BJ (cell line): ENCODE results near the gene LSM3. TPM values are rescaled to one million over a fixed set of nuclear protein-coding genes. Genes with fewer than 3 reads are reported as not detected.
A peak's percentile ranks its signal among the peaks of the same experiment; 100 is the strongest.

ENCODE experiments used
- CTCF ChIA-PET: fragments of 350-600 bp; formaldehyde crosslinking; extraction: SDS; loops from one replicate; lab custom pipeline; 2021; ENCODE audit warnings: antibody characterized with exemption, inconsistent platforms; lab: Yijun Ruan, JAX
- POLR2A ChIA-PET: fragments of 300-600 bp; sonication (Branson Sonifier 250); formaldehyde crosslinking; extraction: SDS; loops from one replicate; lab custom pipeline; 2021; ENCODE audit warnings: antibody characterized with exemption; lab: Charles Lee
- DNase-seq: peaks from one replicate; pipeline ENCODE4 v3.0.0-alpha.2; 2011; ENCODE audit warnings: low read depth
- H3K27me3 ChIP-seq: 2 replicates; pipeline ENCODE4 v1.6.0; 2011; ENCODE audit warnings: low read length; ENCODE audit not compliant: control insufficient read depth, insufficient read depth
- H3K36me3 ChIP-seq: 2 replicates; pipeline ENCODE4 v1.5.1; 2011; ENCODE audit warnings: low read length; ENCODE audit not compliant: control insufficient read depth, insufficient read depth
- H3K4me3 ChIP-seq: 2 replicates; pipeline ENCODE4 v1.5.1; 2011; ENCODE audit warnings: low read depth, mild to moderate bottlenecking, control low read depth, low read length
- CTCF ChIP-seq: IDR thresholded peaks from 2 replicates; pipeline ENCODE4 v1.5.1; 2011; ENCODE audit warnings: low read depth, mild to moderate bottlenecking, control low read depth, inconsistent platforms, low read length, moderate library complexity; ENCODE audit not compliant: insufficient read depth
- polyA plus RNA-seq: library from polyadenylated mRNA; depleted of rRNA; stranded (reverse); fragments of >200 nt; gene quantifications from 2 replicates; pipeline ENCODE4 v1.2.3, GENCODE V29; 2011

LSM3 gene
- polyA plus RNA-seq, 1 experiment: 2.7 TPM

GRCh38 chr3:14166877-14167603, 11.6 kb upstream of the LSM3 start:
- H3K27me3 ChIP-seq: no peaks in the 10 kb centered on the region
- ChIA-PET POLR2A (interaction anchor here (0.5 to 1.1 kb wide), 2 partner anchors 11 to 257 kb away, joined by 3 to 4 read pairs; partner anchors contain the start of genes LSM3 and XPC), CTCF (interaction anchor here (1.8 kb wide), 1 partner anchor 94 kb away, joined by 4 read pairs; no protein-coding TSS in a partner anchor)
- H3K4me3 ChIP-seq: no peak overlapping the region
- peaks cover 41% of the 10 kb centered on the region for H3K36me3 ChIP-seq
- DNase-seq: no peak
- no peak for TF ChIP-seq CTCF

- POLR2A ChIA-PET: no interaction called here
- H3K27me3 ChIP-seq: no peaks in the 10 kb centered on the region
- CTCF ChIA-PET: interaction anchor here (1.0 to 1.6 kb wide), 2 partner anchors 19 to 292 kb away, joined by 3 read pairs; no protein-coding TSS in a partner anchor
These were observed 9.2 kb upstream of the LSM3 start for GRCh38 chr3:14169435-14169834.

GRCh38 chr3:14169871-14170270, 8.7 kb upstream of the LSM3 start:
- Histone ChIP-seq H3K4me3 (no peak overlapping the region), H3K27me3 (no peaks in the 10 kb centered on the region), H3K36me3 (peaks cover 39% of the 10 kb centered on the region)
- POLR2A ChIA-PET: no interaction called here
- CTCF ChIA-PET: interaction anchor here (0.9 to 1.6 kb wide), 3 partner anchors 20 to 291 kb away, joined by 3 read pairs; no protein-coding TSS in a partner anchor
- DNase-seq: no peak
- no peak for TF ChIP-seq CTCF

More at GRCh38 chr3:14169435-14169834, 9.2 kb upstream of the LSM3 start:
- DNase-seq: no peak
- no peak for TF ChIP-seq CTCF
- H3K36me3 ChIP-seq: peaks cover 43% of the 10 kb centered on the region
- no peak overlapping the region for H3K4me3 ChIP-seq

GRCh38 chr3:14170531-14171159, 8.0 kb upstream of the LSM3 start:
- TF ChIP-seq CTCF: no peak
- POLR2A ChIA-PET: interaction anchor here (0.7 kb wide), 1 partner anchor 8 kb away, joined by 5 read pairs; the partner anchor contains the start of gene LSM3
- H3K4me3 ChIP-seq: no peak overlapping the region
- peak; percentile 70 for DNase-seq
- H3K36me3 ChIP-seq: peaks cover 32% of the 10 kb centered on the region
- CTCF ChIA-PET: interaction anchor here (0.6 to 1.5 kb wide), 4 partner anchors 21 to 298 kb away, joined by 3 read pairs; no protein-coding TSS in a partner anchor
- no peaks in the 10 kb centered on the region for H3K27me3 ChIP-seq

- no peak overlapping the region for H3K4me3 ChIP-seq
- no peaks in the 10 kb centered on the region for H3K27me3 ChIP-seq
- H3K36me3 ChIP-seq: peaks cover 20% of the 10 kb centered on the region
- ChIA-PET POLR2A (no interaction called here), CTCF (interaction anchor here (1.0 kb wide), 1 partner anchor 20 kb away, joined by 4 read pairs; no protein-coding TSS in a partner anchor)
- no peak for DNase-seq
- TF ChIP-seq CTCF: no peak
These were observed 6.1 kb upstream of the LSM3 start for GRCh38 chr3:14172496-14172895.
